Body of pancreas (tissue), 4 donors: Measurements from ENCODE around the gene IL11RA. TPM values are rescaled to one million over a fixed set of nuclear protein-coding genes. Genes with fewer than 3 reads are reported as not detected.

Experiments used
- ATAC-seq: fragments of 150-250 bp; one replicate; pipeline ENCODE4 v1.9.1; 2016
- DNase-seq, 4 donors: peaks; one replicate each; pipeline ENCODE4 v3.0.0-alpha.2; 2019
- H3K27ac ChIP-seq, 4 donors: fragments of 200-600 bp; sonication (generic); 1 replicate in 3 of 4; 2 replicates in 1 of 4; pipeline versions ENCODE4 v1.5.1 to v1.6.1; 2016 to 2019; ENCODE audit warnings: mild to moderate bottlenecking in 1 of 4, mixed read lengths in 1 of 4, moderate library complexity in 1 of 4
- H3K27me3 ChIP-seq, 2 donors: fragments of 200-600 bp; sonication (generic); one replicate each; pipeline ENCODE4 v1.6.0; 2016; ENCODE audit warnings: mild to moderate bottlenecking in 1 of 2
- H3K36me3 ChIP-seq, 2 donors: fragments of 200-600 bp; sonication (generic); replicated peaks in 1 of 2; 2 replicates each; pipeline ENCODE4 v1.5.1; 2016; ENCODE audit warnings: low read depth in 2 of 2; ENCODE audit not compliant: insufficient read depth in 1 of 2
- H3K4me1 ChIP-seq: fragments of 200-600 bp; sonication (generic); one replicate; pipeline ENCODE4 v1.6.0; 2016
- H3K4me3 ChIP-seq, 2 donors: fragments of 200-600 bp; sonication (generic); 1 replicate in 1 of 2; 2 replicates in 1 of 2; pipeline ENCODE4 v1.5.1; 2016 to 2019
- H3K9me3 ChIP-seq, 3 donors: fragments of 200-600 bp; sonication (generic); 1 replicate in 2 of 3; 2 replicates in 1 of 3; pipeline ENCODE4 v1.5.1; 2016
- CTCF ChIP-seq, 7 experiments: fragments of 450-650 bp in 4 of 7; fragments of 200-600 bp in 3 of 7; sonication (generic) in 3 of 7; IDR thresholded peaks; one replicate each; pipeline ENCODE4 v1.5.1; 2016 to 2019; ENCODE audit warnings: antibody characterized with exemption in 7 of 7
- POLR2A ChIP-seq, 3 donors: fragments of 450-650 bp; IDR thresholded peaks; one replicate each; pipeline ENCODE4 v1.6.1; 2016; ENCODE audit warnings: antibody characterized with exemption in 3 of 3, mild to moderate bottlenecking in 2 of 3
- WGBS, 2 donors: methylation state at CpG; one replicate each; pipeline ENCODE4 v1.1.5; 2017; 5-methylcytosine and 5-hydroxymethylcytosine counted together
- intact Hi-C: fragments of 100-400 bp; cut with DNase I; formaldehyde crosslinking; loops from one replicate; pipeline ENCODE4 v1.15.1; 2023
- total RNA-seq, 2 donors: library from RNA; depleted of rRNA; stranded (reverse); fragments of >200 nt; gene quantifications; one replicate each; pipeline ENCODE4 v1.1.0, GENCODE V29; 2016

Gene IL11RA
- total RNA-seq, 2 donors from 2014 or later, result 14.5 to 27.4 TPM

GRCh38 chr9:34624475-34625185, 27.4 kb upstream of the IL11RA start:
- Histone ChIP-seq H3K27me3 (peaks cover 0 to 35% of the 10 kb centered on the region in 2 donors), H3K4me3 (no peak overlapping the region), H3K27ac (no peak overlapping the region), H3K9me3 (no peaks in the 10 kb centered on the region), H3K4me1 (peaks cover 22% of the 10 kb centered on the region), H3K36me3 (no peaks in the 10 kb centered on the region)
- WGBS, 2 donors, result 29 to 44% methylated on average over 26 to 32 of the region's 39 CpGs
- DNase-seq, result no peak
- ATAC-seq, result no peak
- intact Hi-C loops, result no loop called here
- TF ChIP-seq CTCF (IDR thresholded peaks at IDR 0.05) (no peak), POLR2A (IDR thresholded peaks at IDR 0.05) (no peak)

- Histone ChIP-seq H3K4me1 (peaks cover 19% of the 10 kb centered on the region), H3K27me3 (peaks cover 0 to 35% of the 10 kb centered on the region in 2 donors), H3K4me3 (no peak overlapping the region), H3K36me3 (no peaks in the 10 kb centered on the region), H3K27ac (no peak overlapping the region), H3K9me3 (no peaks in the 10 kb centered on the region)
- intact Hi-C loops, result no loop called here
- 74% methylated on average over 3 of the region's 3 CpGs for WGBS, 2 donors
- DNase-seq (no peak), ATAC-seq (no peak)
- TF ChIP-seq POLR2A (IDR thresholded peaks at IDR 0.05) (no peak), CTCF (IDR thresholded peaks at IDR 0.05) (no peak)
Observed at GRCh38 chr9:34625186-34625486, 26.8 kb upstream of the IL11RA start.

- H3K4me1 ChIP-seq, result peaks cover 12% of the 10 kb centered on the region
- no peaks in the 10 kb centered on the region for H3K36me3 ChIP-seq
- DNase-seq (no peak), ATAC-seq (no peak)
- intact Hi-C loops, result no loop called here
- WGBS, 2 donors, result 29 to 32% methylated on average over 19 to 20 of the region's 20 CpGs
- H3K27ac ChIP-seq, result no peak overlapping the region
- peaks cover 0 to 35% of the 10 kb centered on the region in 2 donors for H3K27me3 ChIP-seq
- H3K4me3 ChIP-seq, result no peak overlapping the region
- no peak for TF ChIP-seq CTCF (IDR thresholded peaks at IDR 0.05)
- TF ChIP-seq POLR2A (IDR thresholded peaks at IDR 0.05), result no peak
- no peaks in the 10 kb centered on the region for H3K9me3 ChIP-seq
Observed at GRCh38 chr9:34627716-34628655, 24.0 kb upstream of the IL11RA start.

- ATAC-seq (peak; percentile 88), DNase-seq (peak; percentile 49 to 71 (median 56))
- H3K27ac ChIP-seq, result no peak within 1 kb of the TSS
- peaks cover 0 to 26% of the 10 kb centered on the region in 2 donors for H3K27me3 ChIP-seq
- H3K4me3 ChIP-seq, result no peak within 1 kb of the TSS
- peaks cover 12% of the 10 kb centered on the region for H3K4me1 ChIP-seq
- WGBS, 2 donors, result 1 to 3% methylated on average over 18 to 69 of the region's 69 CpGs
- no peaks in the 10 kb centered on the region for H3K36me3 ChIP-seq
- no peaks in the 10 kb centered on the region for H3K9me3 ChIP-seq
- TF ChIP-seq POLR2A (IDR thresholded peaks at IDR 0.05) (no peak), CTCF (IDR thresholded peaks at IDR 0.05) (peak in 1 of 7 experiments; percentile 13)
- intact Hi-C loops, result no loop called here
Observed at GRCh38 chr9:34628656-34629490, 23.1 kb upstream of the IL11RA start, which contains the start of gene ARID3C. Gene ARID3C (minus strand): TSS chr9:34629066. CDS start chr9:34628014, 1,052 bp downstream.
